HepG2 (cell line): ENCODE data around the gene RAI14. TPM values are rescaled to one million over a fixed set of nuclear protein-coding genes. Genes with fewer than 3 reads are reported as not detected.

Experiments used
- ATAC-seq: fragments of 200-7000 bp; cut with Tn5 transposase; 3 replicates; pipeline ENCODE4 v1.9.1; 2020; ENCODE audit warnings: mild to moderate bottlenecking, moderate library complexity
- BruUV-seq: library from RNA; stranded (reverse); fragments of 400-500 nt; replicated peaks from 2 replicates; lab custom pipeline; 2021; lab: Mats Ljungman, UMichigan
- CTCF ChIA-PET: fragments of 300-600 bp; formaldehyde crosslinking; extraction: SDS; loops from one replicate; lab custom pipeline; 2021; ENCODE audit warnings: low total read pairs, inconsistent platforms, low intra/inter-chr PET ratio; lab: Yijun Ruan, JAX
- POLR2A ChIA-PET: fragments of 350-600 bp; sonication (Branson Sonifier 250); formaldehyde crosslinking; loops from one replicate; lab custom pipeline; 2020; ENCODE audit warnings: antibody characterized with exemption, inconsistent platforms; lab: Yijun Ruan, JAX
- DNase-seq: peaks from one replicate; pipeline ENCODE4 v3.0.0-alpha.2; 2015; ENCODE audit warnings: low spot score
- FAIRE-seq: peaks from 3 replicates; lab custom pipeline; 2011; peaks lifted over from hg19 to GRCh38; lab: Jason Lieb, UNC
- H2AFZ ChIP-seq: one replicate; pipeline ENCODE4 v1.6.1; 2011; ENCODE audit warnings: low read length, inconsistent platforms
- H3K27ac ChIP-seq: fragments of 300-600 bp; 3 replicates; pipeline ENCODE4 v1.8.0; 2011; ENCODE audit warnings: mixed run types, mild to moderate bottlenecking, mixed read lengths, low read length, inconsistent platforms; ENCODE audit not compliant: insufficient read depth; ENCODE audit errors: extremely low read length
- H3K27me3 ChIP-seq, 2 experiments: fragments of 200-600 bp in 1 of 2; 2 replicates in 1 of 2; 3 replicates in 1 of 2; pipeline versions ENCODE4 v1.6.0 to v1.8.0; 2011; ENCODE audit warnings: low read length in 2 of 2, mild to moderate bottlenecking in 2 of 2, moderate library complexity in 2 of 2, inconsistent platforms in 1 of 2; ENCODE audit not compliant: insufficient read depth in 2 of 2, control insufficient read depth in 1 of 2
- H3K36me3 ChIP-seq, 2 experiments: fragments of 200-600 bp in 1 of 2; replicated peaks in 1 of 2; 2 replicates in 1 of 2; 3 replicates in 1 of 2; pipeline versions ENCODE4 v1.5.1 to v1.8.0; 2011; ENCODE audit warnings: low read length in 2 of 2, inconsistent platforms in 1 of 2; ENCODE audit not compliant: insufficient read depth in 2 of 2, control insufficient read depth in 1 of 2
- H3K4me1 ChIP-seq: 2 replicates; pipeline ENCODE4 v1.5.1; 2012; ENCODE audit warnings: low read length, inconsistent platforms; ENCODE audit not compliant: insufficient read depth
- H3K4me2 ChIP-seq: 2 replicates; pipeline ENCODE4 v1.6.0; 2011; ENCODE audit warnings: low read depth, low read length, inconsistent platforms
- H3K4me3 ChIP-seq, 3 experiments: fragments of 200-600 bp in 1 of 3; sonication (generic), shearing (Covaris generic) in 1 of 3; replicated peaks in 1 of 3; 2 replicates each; pipeline ENCODE4 v1.5.1; 2011 to 2016; ENCODE audit warnings: low read length in 3 of 3, inconsistent platforms in 2 of 3, low read depth in 2 of 3, mild to moderate bottlenecking in 2 of 3, control low read depth in 1 of 3, mixed read lengths in 1 of 3; ENCODE audit not compliant: insufficient read depth in 1 of 3
- H3K79me2 ChIP-seq: one replicate; pipeline ENCODE4 v1.6.1; 2011; ENCODE audit warnings: low read length, inconsistent platforms; ENCODE audit not compliant: insufficient read depth
- H3K9ac ChIP-seq: 2 replicates; pipeline ENCODE4 v1.6.0; 2011; ENCODE audit warnings: mild to moderate bottlenecking, low read depth, low read length, inconsistent platforms; ENCODE audit not compliant: insufficient read depth
- H3K9me3 ChIP-seq: 2 replicates; pipeline ENCODE4 v1.5.1; 2012; ENCODE audit warnings: mild to moderate bottlenecking, low read length
- H4K20me1 ChIP-seq: 2 replicates; pipeline ENCODE4 v1.6.0; 2011; ENCODE audit warnings: inconsistent platforms, mild to moderate bottlenecking, low read length, moderate library complexity; ENCODE audit not compliant: insufficient read depth
- ETS1 ChIP-seq: sonication (generic); formaldehyde crosslinking; IDR thresholded peaks from 2 replicates; pipeline ENCODE4 v1.4.0; 2020; ENCODE audit warnings: missing genetic modification reagents
- NFATC3 ChIP-seq: sonication (generic); formaldehyde crosslinking; IDR thresholded peaks from 2 replicates; pipeline ENCODE4 v1.5.1; 2020; ENCODE audit warnings: mild to moderate bottlenecking, missing genetic modification reagents
- NFKBIZ ChIP-seq: IDR thresholded peaks from 2 replicates; pipeline ENCODE4 v1.6.1; 2018; ENCODE audit warnings: missing genetic modification reagents, missing compliant biosample characterization
- PCBP2 ChIP-seq: fragments of 200-400 bp; formaldehyde crosslinking; optimal IDR thresholded peaks from 2 replicates; pipeline ENCODE3; 2018; ENCODE audit warnings: low read length, low read depth; ENCODE audit not compliant: poor library complexity, severe bottlenecking
- PHF5A ChIP-seq: IDR thresholded peaks from one replicate; pipeline ENCODE4 v1.6.1; 2018; ENCODE audit warnings: low read depth, missing genetic modification reagents; ENCODE audit not compliant: unreplicated experiment
- RARA ChIP-seq: IDR thresholded peaks from 2 replicates; pipeline ENCODE4 v1.6.1; 2016; ENCODE audit warnings: missing genetic modification reagents, missing compliant biosample characterization
- SMARCC2 ChIP-seq: fragments of 450-650 bp; IDR thresholded peaks from 2 replicates; pipeline ENCODE4 v1.6.1; 2017; ENCODE audit warnings: antibody characterized with exemption, mild to moderate bottlenecking
- SNAPC2 ChIP-seq: sonication (generic); formaldehyde crosslinking; IDR thresholded peaks from 2 replicates; pipeline ENCODE4 v1.8.1; 2022; ENCODE audit warnings: mild to moderate bottlenecking, missing genetic modification reagents
- ZMYM4 ChIP-seq: sonication (generic); formaldehyde crosslinking; IDR thresholded peaks from 2 replicates; pipeline ENCODE4 v1.8.1; 2023; ENCODE audit warnings: mild to moderate bottlenecking, missing genetic modification reagents
- ZNF10 ChIP-seq: sonication (generic); formaldehyde crosslinking; IDR thresholded peaks from 2 replicates; pipeline ENCODE4 v1.4.0; 2020; ENCODE audit warnings: mild to moderate bottlenecking, low read depth, missing genetic modification reagents, borderline replicate concordance
- ZNF33B ChIP-seq: sonication (generic); formaldehyde crosslinking; IDR thresholded peaks from 2 replicates; pipeline ENCODE4 v1.5.1; 2020; ENCODE audit warnings: mild to moderate bottlenecking, missing genetic modification reagents
- ZNF562 ChIP-seq: sonication (generic); formaldehyde crosslinking; IDR thresholded peaks from 2 replicates; pipeline ENCODE4 v1.8.0; 2022; ENCODE audit warnings: missing genetic modification reagents, borderline replicate concordance
- ZNF646 ChIP-seq: sonication (generic); formaldehyde crosslinking; IDR thresholded peaks from 2 replicates; pipeline ENCODE4 v1.9.0; 2021; ENCODE audit warnings: mild to moderate bottlenecking, missing genetic modification reagents
- WGBS: methylation state at CpG from one replicate; pipeline ENCODE4 v1.1.6; 2017; ENCODE audit warnings: low lambda C conversion rate; 5-methylcytosine and 5-hydroxymethylcytosine counted together
- in situ Hi-C: cut with HindIII; loops from 2 replicates; pipeline ENCODE4 v1.10.0; 2017; ENCODE audit warnings: low pct_unique_long_range_greater_than_20kb; ENCODE audit not compliant: extremely low pct_ligation_motif_present
- intact Hi-C: fragments of 100-400 bp; cut with micrococcal nuclease; formaldehyde crosslinking; loops from one replicate; pipeline ENCODE4 v1.10.0; 2022; ENCODE audit not compliant: unreplicated experiment
- polyA plus RNA-seq, 8 experiments: library from polyadenylated mRNA; depleted of rRNA in 3 of 8; stranded (reverse) in 7 of 8; unstranded in 1 of 8; fragments of >200 nt; fragmentation: Illumina TruSeq in 4 of 8; extraction: Trizol in 4 of 8; gene quantifications; 2 replicates each; pipeline versions ENCODE4 v1.2.1 to v1.2.3, GENCODE V29; 2011 to 2016; ENCODE audit warnings: low read depth in 4 of 8, missing spikeins in 1 of 8, mixed read lengths in 1 of 8; ENCODE audit not compliant: insufficient read depth in 1 of 8
- total RNA-seq, 5 experiments: library from RNA; depleted of rRNA; stranded (reverse); fragments of >200 nt; fragmentation: Illumina TruSeq; extraction: Trizol; gene quantifications; 2 replicates each; pipeline ENCODE4 v1.2.3, GENCODE V29; 2016; ENCODE audit warnings: low read depth in 1 of 5

Gene RAI14
- total and polyA plus RNA-seq, 2 of the 13 experiments (the other 11 are each of a cell fraction or from before 2014, with no cell fraction given) = 12.6 to 18.2 TPM

GRCh38 chr5:34868791-34869190 lies 212.7 kb downstream of the RAI14 start:
- no peak overlapping the region for H3K4me2 ChIP-seq
- no peak overlapping the region for H3K4me3 ChIP-seq
- H3K9ac ChIP-seq = no peak overlapping the region
- ChIA-PET POLR2A (no interaction called here), CTCF (no interaction called here)
- no peaks in the 10 kb centered on the region for H3K79me2 ChIP-seq
- no peaks in the 10 kb centered on the region for H3K36me3 ChIP-seq
- in situ Hi-C loops = no loop called here
- H4K20me1 ChIP-seq = no peaks in the 10 kb centered on the region
- DNase-seq (no peak), ATAC-seq (no peak), FAIRE-seq (no peak)
- TF ChIP-seq ETS1 (CRISPR knock-in tag) (no peak), NFATC3 (no peak), RARA (CRISPR knock-in tag) (no peak), PCBP2 (no peak), SMARCC2 (no peak), ZNF10 (CRISPR knock-in tag) (no peak)
- H3K4me1 ChIP-seq = peaks cover 46% of the 10 kb centered on the region
- H3K27ac ChIP-seq = no peak overlapping the region
- no peaks in the 10 kb centered on the region for H3K9me3 ChIP-seq
- BruUV-seq = no TSS peak
- no peaks in the 10 kb centered on the region for H3K27me3 ChIP-seq
- H2AFZ ChIP-seq = no peak overlapping the region
- 100% methylated on average over 1 of the region's 1 CpG for whole genome bisulfite sequencing
- intact Hi-C loops = no loop called here

GRCh38 chr5:34869256-34869655 lies 213.1 kb downstream of the RAI14 start:
- no TSS peak for BruUV-seq
- no peak for ATAC-seq
- no peak overlapping the region for H3K4me2 ChIP-seq
- POLR2A ChIA-PET = no interaction called here
- H3K27me3 ChIP-seq = no peaks in the 10 kb centered on the region
- H3K9me3 ChIP-seq = no peaks in the 10 kb centered on the region
- no peaks in the 10 kb centered on the region for H4K20me1 ChIP-seq
- DNase-seq = no peak
- H3K36me3 ChIP-seq = no peaks in the 10 kb centered on the region
- H2AFZ ChIP-seq = no peak overlapping the region
- H3K4me1 ChIP-seq = peaks cover 49% of the 10 kb centered on the region
- no peak overlapping the region for H3K27ac ChIP-seq
- H3K9ac ChIP-seq = no peak overlapping the region
- CTCF ChIA-PET = no interaction called here
- H3K4me3 ChIP-seq = no peak overlapping the region
- FAIRE-seq = no peak
- no peaks in the 10 kb centered on the region for H3K79me2 ChIP-seq
- in situ Hi-C loops (no loop called here), intact Hi-C loops (no loop called here)
- 95% methylated on average over 1 of the region's 1 CpG for WGBS
- TF ChIP-seq ZMYM4 (no peak), SNAPC2 (no peak), PHF5A (CRISPR knock-in tag) (no peak), NFKBIZ (CRISPR knock-in tag) (no peak), ZNF562 (no peak), ZNF33B (no peak), ZNF646 (CRISPR knock-in tag) (no peak)
